Lower leg skin (tissue), 4 donors: ENCODE results near the gene PCDH9. TPM values are rescaled to one million over a fixed set of nuclear protein-coding genes. Genes with fewer than 3 reads are reported as not detected.

Source experiments
- DNase-seq, 2 donors: peaks; one replicate each; pipeline ENCODE4 v3.0.0-alpha.2; 2019; ENCODE audit warnings: low spot score in 2 of 2
- H3K4me3 ChIP-seq: fragments of 200-600 bp; sonication (generic); 2 replicates; pipeline ENCODE4 v1.5.1; 2017; ENCODE audit warnings: mild to moderate bottlenecking, low read depth; ENCODE audit not compliant: poor library complexity, severe bottlenecking
- CTCF ChIP-seq, 3 donors: fragments of 450-650 bp; IDR thresholded peaks; one replicate each; pipeline ENCODE4 v1.5.1; 2016; ENCODE audit warnings: antibody characterized with exemption in 3 of 3, mild to moderate bottlenecking in 3 of 3, moderate library complexity in 2 of 3
- POLR2A ChIP-seq, 2 donors: fragments of 450-650 bp; IDR thresholded peaks; one replicate each; pipeline ENCODE4 v1.6.1; 2016 to 2017; ENCODE audit warnings: antibody characterized with exemption in 2 of 2, mild to moderate bottlenecking in 1 of 2, moderate library complexity in 1 of 2
- WGBS, 2 donors: methylation state at CpG; one replicate each; pipeline ENCODE4 v1.1.5; 2018; 5-methylcytosine and 5-hydroxymethylcytosine counted together
- intact Hi-C: fragments of 100-400 bp; cut with DNase I; formaldehyde crosslinking; loops from one replicate; pipeline ENCODE4 v1.15.0; 2023; ENCODE audit warnings: low total_unique reads
- total RNA-seq, 4 donors: library from RNA; depleted of rRNA; stranded (reverse); fragments of >200 nt; gene quantifications; one replicate each; pipeline ENCODE4 v1.1.0, GENCODE V29; 2016

Gene PCDH9
- total RNA-seq, 4 donors from 2014 or later = 0.21 to 0.84 (median 0.36) TPM

GRCh38 chr13:66364346-66364745 is 865.8 kb downstream of the PCDH9 start:
- no peak for DNase-seq
- no peak overlapping the region for H3K4me3 ChIP-seq
- TF ChIP-seq CTCF (IDR thresholded peaks at IDR 0.05) (no peak), POLR2A (IDR thresholded peaks at IDR 0.05) (no peak)
- intact Hi-C loops = no loop called here

GRCh38 chr13:66362485-66362884 is 867.7 kb downstream of the PCDH9 start:
- WGBS, 2 donors = 96% methylated on average over 1 of the region's 1 CpG
- no peak for DNase-seq
- no peak for TF ChIP-seq CTCF (IDR thresholded peaks at IDR 0.05)
- TF ChIP-seq POLR2A (IDR thresholded peaks at IDR 0.05) = no peak
- H3K4me3 ChIP-seq = no peak overlapping the region
- intact Hi-C loops = no loop called here

GRCh38 chr13:66359910-66360552 is 870.1 kb downstream of the PCDH9 start:
- no peak overlapping the region for H3K4me3 ChIP-seq
- TF ChIP-seq CTCF (IDR thresholded peaks at IDR 0.05) (no peak), POLR2A (IDR thresholded peaks at IDR 0.05) (no peak)
- no peak for DNase-seq
- 74 to 84% methylated on average over 5 of the region's 5 CpGs for WGBS, 2 donors
- intact Hi-C loops = no loop called here

GRCh38 chr13:66359393-66359792 is 870.7 kb downstream of the PCDH9 start:
- intact Hi-C loops = no loop called here

GRCh38 chr13:66358564-66358963 is 871.6 kb downstream of the PCDH9 start:
- no peak for TF ChIP-seq CTCF (IDR thresholded peaks at IDR 0.05)
- no peak for TF ChIP-seq POLR2A (IDR thresholded peaks at IDR 0.05)
- DNase-seq = no peak
- no peak overlapping the region for H3K4me3 ChIP-seq
- intact Hi-C loops = no loop called here

More at GRCh38 chr13:66359393-66359792, 870.7 kb downstream of the PCDH9 start:
- 59 to 66% methylated on average over 3 of the region's 3 CpGs for whole genome bisulfite sequencing, 2 donors
- TF ChIP-seq CTCF (IDR thresholded peaks at IDR 0.05) (no peak), POLR2A (IDR thresholded peaks at IDR 0.05) (no peak)
- H3K4me3 ChIP-seq = no peak overlapping the region
- DNase-seq = no peak

GRCh38 chr13:66357463-66357862 is 872.7 kb downstream of the PCDH9 start:
- DNase-seq = no peak
- H3K4me3 ChIP-seq = no peak overlapping the region
- TF ChIP-seq POLR2A (IDR thresholded peaks at IDR 0.05) = no peak
- TF ChIP-seq CTCF (IDR thresholded peaks at IDR 0.05) = no peak
- intact Hi-C loops = no loop called here
- WGBS, 2 donors = 78 to 81% methylated on average over 5 of the region's 5 CpGs
